ENCODE measurements around the gene BTBD19. TPM values are rescaled to one million over a fixed set of nuclear protein-coding genes. Genes with fewer than 3 reads are reported as not detected.
A peak's percentile ranks its signal among the peaks of the same experiment; 100 is the strongest.

Gene BTBD19
- total and polyA plus RNA-seq, 9 of the 15 experiments (the other 6 are each of a cell fraction or from before 2014, with no cell fraction given): 0.22 to 2.0 (median 0.95) TPM

DNA sequence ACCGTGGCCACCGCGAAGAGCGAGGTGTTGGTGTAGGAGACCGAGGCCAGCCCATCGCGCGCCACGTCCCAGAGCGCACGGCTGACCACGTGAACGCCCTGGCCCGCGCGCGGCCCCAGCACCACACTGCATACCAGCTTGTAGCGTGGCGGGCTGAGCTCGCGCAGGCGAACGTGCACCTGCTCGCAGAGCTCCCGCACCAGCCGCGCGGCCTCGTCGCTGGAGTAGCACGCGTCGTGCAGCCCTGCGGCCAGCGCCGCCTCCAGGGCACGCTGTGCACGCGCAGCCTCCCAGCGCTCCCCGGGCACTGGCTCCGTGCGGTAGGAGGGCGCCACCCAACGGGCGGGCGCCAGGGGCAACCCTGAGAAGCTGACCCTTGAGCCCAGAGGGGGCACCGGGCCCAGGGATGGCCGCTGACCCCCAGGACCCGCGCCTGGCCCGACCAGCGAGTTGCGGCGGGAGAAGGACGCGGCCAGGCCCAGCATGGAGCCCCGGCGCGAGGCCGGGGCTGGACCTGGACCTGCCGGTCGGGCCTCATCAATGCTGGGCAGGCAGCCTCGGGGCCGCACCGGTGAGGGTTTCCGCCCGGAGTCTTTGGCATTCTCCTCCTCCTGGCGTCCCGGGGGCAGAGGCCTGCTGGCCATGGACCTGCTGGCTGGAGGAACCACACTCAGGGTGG, 2.2 kb upstream of the BTBD19 start (continued):
- TF ChIP-seq, protein P1, sequence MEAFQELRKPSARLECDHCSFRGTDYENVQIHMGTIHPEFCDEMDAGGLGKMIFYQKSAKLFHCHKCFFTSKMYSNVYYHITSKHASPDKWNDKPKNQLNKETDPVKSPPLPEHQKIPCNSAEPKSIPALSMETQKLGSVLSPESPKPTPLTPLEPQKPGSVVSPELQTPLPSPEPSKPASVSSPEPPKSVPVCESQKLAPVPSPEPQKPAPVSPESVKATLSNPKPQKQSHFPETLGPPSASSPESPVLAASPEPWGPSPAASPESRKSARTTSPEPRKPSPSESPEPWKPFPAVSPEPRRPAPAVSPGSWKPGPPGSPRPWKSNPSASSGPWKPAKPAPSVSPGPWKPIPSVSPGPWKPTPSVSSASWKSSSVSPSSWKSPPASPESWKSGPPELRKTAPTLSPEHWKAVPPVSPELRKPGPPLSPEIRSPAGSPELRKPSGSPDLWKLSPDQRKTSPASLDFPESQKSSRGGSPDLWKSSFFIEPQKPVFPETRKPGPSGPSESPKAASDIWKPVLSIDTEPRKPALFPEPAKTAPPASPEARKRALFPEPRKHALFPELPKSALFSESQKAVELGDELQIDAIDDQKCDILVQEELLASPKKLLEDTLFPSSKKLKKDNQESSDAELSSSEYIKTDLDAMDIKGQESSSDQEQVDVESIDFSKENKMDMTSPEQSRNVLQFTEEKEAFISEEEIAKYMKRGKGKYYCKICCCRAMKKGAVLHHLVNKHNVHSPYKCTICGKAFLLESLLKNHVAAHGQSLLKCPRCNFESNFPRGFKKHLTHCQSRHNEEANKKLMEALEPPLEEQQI (IDR thresholded peaks at IDR 0.05): no peak
- TF ChIP-seq FOXJ3 (CRISPR knock-in tag; IDR thresholded peaks at IDR 0.05): no peak
- no peak for TF ChIP-seq TCF7L2 (IDR thresholded peaks at IDR 0.05; ENCODE audit: low read depth, low read length)
- TF ChIP-seq ZNF143 (CRISPR knock-in tag; IDR thresholded peaks at IDR 0.05): 0 out of 2 replicates have a peak, but pooled peaks have one; percentile 28
- TF ChIP-seq BCL6 (CRISPR knock-in tag; IDR thresholded peaks at IDR 0.05): no peak
- no peak for TF ChIP-seq MEF2D (tag; conservative IDR thresholded peaks at IDR 0.05; ENCODE audit: low read depth)
- peak; percentile 12; the same call in 1 of the 2 replicates for TF ChIP-seq POLR2AphosphoS5 (IDR thresholded peaks at IDR 0.05; ENCODE audit: control insufficient read depth, insufficient read depth, low read depth, low read length)
- peak; percentile 83 for TF ChIP-seq RBFOX2 (IDR thresholded peaks at IDR 0.05; ENCODE audit: low read depth, low read length)
- no peak for TF ChIP-seq SMAD1 (IDR thresholded peaks at IDR 0.05; ENCODE audit: low read depth, low read length, partially characterized antibody)
- no peak for TF ChIP-seq EP300 (IDR thresholded peaks at IDR 0.05; ENCODE audit: low read length)
- TF ChIP-seq ZNF121 (CRISPR knock-in tag; conservative IDR thresholded peaks at IDR 0.05): no peak
- TF ChIP-seq, protein P2, sequence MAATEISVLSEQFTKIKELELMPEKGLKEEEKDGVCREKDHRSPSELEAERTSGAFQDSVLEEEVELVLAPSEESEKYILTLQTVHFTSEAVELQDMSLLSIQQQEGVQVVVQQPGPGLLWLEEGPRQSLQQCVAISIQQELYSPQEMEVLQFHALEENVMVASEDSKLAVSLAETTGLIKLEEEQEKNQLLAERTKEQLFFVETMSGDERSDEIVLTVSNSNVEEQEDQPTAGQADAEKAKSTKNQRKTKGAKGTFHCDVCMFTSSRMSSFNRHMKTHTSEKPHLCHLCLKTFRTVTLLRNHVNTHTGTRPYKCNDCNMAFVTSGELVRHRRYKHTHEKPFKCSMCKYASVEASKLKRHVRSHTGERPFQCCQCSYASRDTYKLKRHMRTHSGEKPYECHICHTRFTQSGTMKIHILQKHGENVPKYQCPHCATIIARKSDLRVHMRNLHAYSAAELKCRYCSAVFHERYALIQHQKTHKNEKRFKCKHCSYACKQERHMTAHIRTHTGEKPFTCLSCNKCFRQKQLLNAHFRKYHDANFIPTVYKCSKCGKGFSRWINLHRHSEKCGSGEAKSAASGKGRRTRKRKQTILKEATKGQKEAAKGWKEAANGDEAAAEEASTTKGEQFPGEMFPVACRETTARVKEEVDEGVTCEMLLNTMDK (IDR thresholded peaks at IDR 0.05; ENCODE audit: borderline replicate concordance, insufficient read depth, low read depth, low read length, poor library complexity, severe bottlenecking): no peak
- no peak for TF ChIP-seq PYGO2 (tag; IDR thresholded peaks at IDR 0.05)
- TF ChIP-seq SRF (CRISPR knock-in tag; IDR thresholded peaks at IDR 0.05): no peak
- no peak for TF ChIP-seq EWSR1 (IDR thresholded peaks at IDR 0.05; ENCODE audit: borderline replicate concordance, low read depth, partially characterized antibody)
- no peak for TF ChIP-seq STAT6 (CRISPR knock-in tag; IDR thresholded peaks at IDR 0.05)
- TF ChIP-seq PBX2 (CRISPR knock-in tag; IDR thresholded peaks at IDR 0.05; ENCODE audit: low read depth): no peak
- TF ChIP-seq PBX2 (tag; conservative IDR thresholded peaks at IDR 0.05; ENCODE audit: low read depth): no peak

All from K562 (cell line).